Measurements from ENCODE around the gene MYH9. TPM values are rescaled to one million over a fixed set of nuclear protein-coding genes. Genes with fewer than 3 reads are reported as not detected.

Gene MYH9
- total RNA-seq, 2 experiments from 2014 or later = 616 to 642 TPM

DNA sequence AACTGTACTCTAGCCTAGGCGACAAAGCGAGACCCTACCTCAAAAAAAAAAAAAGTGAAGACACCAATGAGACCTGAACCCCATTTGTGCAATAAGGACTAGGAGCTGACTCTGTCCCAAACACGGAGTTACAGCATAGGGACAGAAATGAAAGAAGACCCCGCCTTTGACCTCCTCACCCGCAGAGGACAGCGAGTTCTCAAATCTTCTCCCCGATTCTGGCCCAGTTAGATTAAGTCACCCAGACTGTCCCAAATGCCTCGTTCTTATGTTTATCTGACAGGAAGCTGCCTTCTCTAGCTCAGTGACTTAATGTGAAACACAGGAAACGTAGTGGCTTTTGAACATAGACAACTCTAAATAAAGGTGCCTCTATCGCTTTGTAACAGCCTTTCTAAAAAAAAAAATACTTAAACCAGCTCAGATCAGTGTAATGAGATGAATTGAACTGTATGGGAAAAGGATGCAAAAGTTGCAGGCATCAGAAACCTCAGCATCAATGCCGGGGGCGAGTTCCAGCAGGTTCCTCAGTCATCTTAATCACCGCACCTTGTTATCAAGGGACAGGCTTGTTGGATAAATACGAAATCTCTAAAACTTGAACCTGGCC lies 10.6 kb downstream of the MYH9 start:
- POLR2A ChIA-PET = interaction anchor here (0.6 to 2.8 kb wide), 10 partner anchors 9 to 77 kb away, joined by 3 to 20 read pairs (median 5); partner anchors contain the start of gene MYH9

DNA sequence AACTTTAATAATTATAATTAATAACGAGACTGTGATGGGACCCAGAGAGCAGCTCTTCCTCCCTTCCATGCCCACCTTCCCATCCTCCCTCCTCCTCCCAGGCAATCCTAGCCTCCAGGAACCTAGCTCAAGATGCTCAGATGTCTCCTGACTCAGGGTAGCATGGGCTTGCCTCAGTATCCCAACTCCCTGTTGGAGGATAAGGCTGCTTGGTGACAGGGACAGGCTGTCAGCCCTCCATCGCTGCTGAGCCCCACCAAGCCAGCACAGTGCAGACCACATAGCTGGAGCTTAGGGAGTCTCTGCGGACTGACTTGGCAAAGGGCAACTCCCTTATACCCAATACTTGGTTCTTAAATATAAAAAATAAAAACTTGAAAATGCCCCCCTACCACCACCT lies 11.5 kb downstream of the MYH9 start:
- ChIA-PET CTCF (interaction anchor here (0.9 to 5.9 kb wide), 6 partner anchors 9 to 93 kb away, joined by 3 to 23 read pairs (median 9); no protein-coding TSS in a partner anchor), POLR2A (interaction anchor here (0.6 to 2.8 kb wide), 5 partner anchors 8 to 50 kb away, joined by 3 to 13 read pairs (median 4); no protein-coding TSS in a partner anchor)

More for the DNA sequence above, 10.6 kb downstream of the MYH9 start:
- CTCF ChIA-PET = interaction anchor here (0.7 to 5.9 kb wide), 9 partner anchors 8 to 92 kb away, joined by 3 to 23 read pairs (median 4); no protein-coding TSS in a partner anchor

DNA sequence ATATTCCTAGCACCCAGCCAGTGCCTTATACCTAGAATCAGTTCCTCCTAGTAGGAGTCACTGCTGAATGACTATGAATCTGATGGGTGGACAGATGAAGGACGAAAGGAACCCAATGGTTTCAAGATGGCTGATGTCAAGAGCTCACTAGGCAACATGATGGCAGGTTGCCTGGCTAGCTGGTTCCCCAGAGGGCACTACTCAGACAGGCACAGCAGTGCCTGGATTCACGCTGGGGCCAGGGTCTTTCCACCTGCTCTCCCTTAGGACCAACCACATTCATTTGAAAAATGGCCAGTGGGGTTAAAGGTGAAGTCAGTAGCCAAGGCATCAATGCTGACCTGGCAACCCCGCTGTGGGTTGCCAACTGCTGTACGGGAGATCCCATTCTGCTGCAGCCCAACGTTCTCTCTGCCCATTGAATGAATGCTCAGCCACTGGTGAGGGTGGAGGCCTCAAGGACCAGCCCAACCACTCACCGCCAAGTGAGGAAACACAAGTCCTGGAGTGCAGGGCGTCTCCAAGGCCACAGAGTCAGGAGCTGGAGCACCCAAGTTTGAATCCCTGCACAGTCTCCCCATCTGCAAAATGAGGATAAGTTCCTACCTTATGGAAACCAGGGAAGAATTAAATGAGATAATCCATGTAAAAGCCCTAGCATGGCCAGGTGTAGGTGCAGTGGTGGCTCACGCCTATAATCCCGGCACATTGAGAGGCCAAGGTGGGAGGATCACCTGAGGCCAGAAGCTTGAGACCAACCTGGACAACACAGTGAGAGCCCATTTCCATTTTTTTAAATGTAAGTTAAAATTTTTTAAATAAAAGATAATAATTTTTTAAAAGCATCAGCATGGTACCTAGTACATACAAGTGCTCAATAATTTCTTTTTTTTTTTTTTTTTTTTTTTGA lies 12.4 kb downstream of the MYH9 start:
- CTCF ChIA-PET = interaction anchor here (0.7 to 5.9 kb wide), 8 partner anchors 10 to 94 kb away, joined by 3 to 23 read pairs (median 4); no protein-coding TSS in a partner anchor
- POLR2A ChIA-PET = interaction anchor here (0.6 to 2.8 kb wide), 4 partner anchors 9 to 40 kb away, joined by 3 to 13 read pairs (median 4); no protein-coding TSS in a partner anchor

DNA sequence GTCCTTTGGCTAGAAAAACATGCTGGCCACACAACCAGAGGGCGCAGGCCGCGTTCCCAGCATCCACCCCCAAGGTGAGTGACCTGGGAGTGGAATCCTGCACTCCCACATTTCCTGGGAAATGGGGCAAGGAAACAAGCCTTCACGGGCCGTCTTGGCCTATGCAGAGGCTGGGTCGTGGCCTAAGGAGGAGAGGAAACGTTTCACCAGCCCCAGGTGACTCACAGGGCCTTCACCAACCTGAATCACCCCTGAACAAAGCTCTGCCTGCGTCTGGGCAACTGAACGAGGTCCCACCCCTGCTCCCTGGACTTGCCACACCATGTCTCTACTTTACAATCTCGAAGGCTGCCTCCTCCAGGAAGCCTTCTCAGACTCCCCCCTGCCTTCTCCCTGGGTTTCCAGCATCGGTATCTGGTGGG lies 13.2 kb downstream of the MYH9 start:
- CTCF ChIA-PET = interaction anchor here (1.4 to 5.9 kb wide), 4 partner anchors 9 to 95 kb away, joined by 3 to 23 read pairs (median 11); no protein-coding TSS in a partner anchor
- POLR2A ChIA-PET = interaction anchor here (1.5 kb wide), 1 partner anchor 10 kb away, joined by 3 read pairs; no protein-coding TSS in a partner anchor

DNA sequence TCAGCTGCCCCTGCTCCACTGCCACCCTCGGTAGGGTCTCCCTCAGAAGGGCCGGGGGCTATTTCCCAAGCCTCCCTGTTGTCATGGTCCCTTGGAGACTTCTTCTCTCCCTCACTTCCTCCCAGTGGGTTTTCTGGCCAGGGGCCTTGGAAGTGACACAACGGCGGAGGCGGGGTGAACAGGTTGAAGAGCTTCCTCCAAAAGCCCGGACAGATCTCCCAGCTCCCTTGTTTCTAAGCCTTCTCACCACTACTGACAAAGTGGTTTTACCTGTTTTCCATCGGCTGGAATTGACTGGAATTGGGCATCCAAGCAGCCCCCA lies 14.5 kb downstream of the MYH9 start:
- ChIA-PET CTCF (interaction anchor here (0.5 to 1.3 kb wide), 5 partner anchors 10 to 127 kb away, joined by 3 to 5 read pairs (median 3); no protein-coding TSS in a partner anchor), POLR2A (interaction anchor here (1.2 kb wide), 1 partner anchor 8 kb away, joined by 5 read pairs; no protein-coding TSS in a partner anchor)

DNA sequence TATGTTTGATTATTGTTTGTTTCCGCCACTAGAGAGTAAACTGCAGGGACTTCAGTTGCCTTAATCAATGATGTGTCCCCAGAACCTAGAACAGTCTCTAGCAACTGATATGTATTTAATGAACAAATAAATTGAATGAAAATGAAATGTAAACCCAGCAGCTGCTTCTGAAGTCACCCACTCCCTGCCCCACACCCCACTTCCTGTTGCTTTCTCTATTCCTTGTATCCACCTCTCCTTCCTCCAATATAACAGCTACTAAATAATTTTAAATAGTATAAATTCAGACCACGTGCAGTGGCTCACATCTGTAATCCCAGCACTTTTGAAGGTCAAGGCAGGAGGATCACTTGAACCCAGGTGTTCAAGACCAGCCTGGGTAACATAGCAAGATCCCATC lies 15.8 kb downstream of the MYH9 start:
- ChIA-PET CTCF (interaction anchor here (0.7 to 1.2 kb wide), 3 partner anchors 25 to 33 kb away, joined by 3 to 5 read pairs (median 3); no protein-coding TSS in a partner anchor), POLR2A (interaction anchor here (0.6 to 1.1 kb wide), 3 partner anchors 15 to 80 kb away, joined by 3 to 9 read pairs (median 5); partner anchors contain the start of gene MYH9)

DNA sequence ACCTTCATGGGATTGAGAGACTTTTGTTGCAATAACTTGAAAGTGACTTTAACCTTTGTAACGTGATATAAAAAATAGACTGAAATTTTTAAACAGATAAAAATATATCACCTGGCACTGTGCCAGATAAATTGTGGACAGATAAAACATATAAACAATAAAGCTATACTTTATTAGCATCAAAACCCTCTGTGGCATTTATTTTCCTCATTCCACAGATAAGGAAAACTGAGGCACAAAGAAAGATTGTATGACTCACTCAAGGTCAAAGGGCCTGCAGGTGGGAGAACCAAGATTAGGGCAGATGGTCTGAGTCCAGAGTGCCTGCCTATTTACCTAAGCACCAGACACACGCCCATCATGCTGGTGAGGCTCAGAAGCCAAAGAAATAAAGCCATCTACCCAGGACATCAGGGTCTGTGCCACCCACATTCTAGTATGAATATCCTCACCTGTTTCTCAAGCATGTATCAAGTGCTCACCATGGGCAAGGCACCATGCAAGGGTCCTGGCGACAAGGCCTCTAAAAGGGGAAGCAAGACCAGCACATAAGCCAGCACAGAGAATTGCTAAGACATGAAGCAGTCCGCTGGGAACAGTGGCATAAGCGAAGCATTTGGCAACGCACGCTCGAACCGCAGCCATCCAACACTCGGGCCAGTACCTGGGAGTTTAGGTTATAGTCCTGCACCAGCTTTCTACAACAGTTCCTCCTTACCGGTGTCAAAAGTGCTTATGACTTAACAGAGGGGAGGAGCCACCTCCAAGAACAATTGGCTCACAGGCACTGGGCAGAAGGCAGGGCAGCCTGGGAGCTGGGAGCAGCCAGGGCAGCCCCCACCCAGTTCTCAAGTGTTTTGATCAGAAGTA lies 17.6 kb downstream of the MYH9 start:
- ChIA-PET POLR2A (interaction anchor here (0.8 to 1.7 kb wide), 4 partner anchors 9 to 42 kb away, joined by 4 to 6 read pairs (median 5); no protein-coding TSS in a partner anchor), CTCF (interaction anchor here (0.7 to 1.9 kb wide), 7 partner anchors 8 to 69 kb away, joined by 3 to 6 read pairs (median 3); partner anchors contain the start of gene MYH9)

DNA sequence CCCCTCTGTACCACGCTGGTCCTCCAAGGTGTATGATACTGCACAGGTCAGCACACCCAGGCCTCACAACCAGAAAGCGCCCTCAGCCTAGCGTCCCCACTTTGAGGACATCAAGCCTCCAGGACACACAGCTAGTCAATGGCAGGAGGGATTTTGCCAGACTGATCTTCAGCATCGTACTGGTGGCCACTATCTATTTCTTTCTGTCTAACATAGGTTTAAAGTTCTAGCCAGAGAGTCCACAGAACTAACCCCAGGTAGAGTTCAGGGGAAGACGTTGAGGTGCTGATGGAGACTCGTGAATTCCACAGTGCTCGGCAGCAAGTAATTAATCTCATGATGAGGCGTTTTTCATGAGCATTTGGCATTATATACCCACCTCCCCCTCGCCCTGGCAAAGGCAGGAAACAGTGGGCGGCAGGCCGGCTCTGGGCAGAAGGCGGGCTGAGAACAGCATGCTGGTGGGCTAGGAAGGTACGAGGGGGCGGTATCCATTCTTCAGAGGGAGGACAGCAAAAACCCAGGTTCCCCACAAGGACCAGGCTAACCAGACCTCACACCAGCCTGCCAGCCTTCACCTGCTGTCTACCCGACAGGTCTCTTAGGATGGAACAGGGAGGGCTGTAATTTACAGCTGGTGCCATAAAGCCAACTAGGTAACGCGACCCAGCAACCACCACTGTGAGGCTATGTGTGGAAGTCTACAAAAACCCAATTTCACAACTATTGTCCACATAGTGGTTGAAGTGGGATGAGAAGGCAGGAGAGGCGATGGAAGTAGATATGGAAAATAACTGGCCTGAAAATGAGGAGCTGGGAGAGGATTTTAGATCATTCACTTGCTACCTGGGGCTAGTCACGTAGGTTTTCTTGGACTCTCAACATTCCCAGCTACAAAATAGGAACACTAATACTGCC lies 18.5 kb downstream of the MYH9 start:
- ChIA-PET POLR2A (interaction anchor here (0.5 to 1.7 kb wide), 5 partner anchors 10 to 56 kb away, joined by 4 to 6 read pairs (median 5); no protein-coding TSS in a partner anchor), CTCF (interaction anchor here (0.7 to 1.9 kb wide), 6 partner anchors 9 to 28 kb away, joined by 3 to 6 read pairs (median 4); partner anchors contain the start of gene MYH9)

DNA sequence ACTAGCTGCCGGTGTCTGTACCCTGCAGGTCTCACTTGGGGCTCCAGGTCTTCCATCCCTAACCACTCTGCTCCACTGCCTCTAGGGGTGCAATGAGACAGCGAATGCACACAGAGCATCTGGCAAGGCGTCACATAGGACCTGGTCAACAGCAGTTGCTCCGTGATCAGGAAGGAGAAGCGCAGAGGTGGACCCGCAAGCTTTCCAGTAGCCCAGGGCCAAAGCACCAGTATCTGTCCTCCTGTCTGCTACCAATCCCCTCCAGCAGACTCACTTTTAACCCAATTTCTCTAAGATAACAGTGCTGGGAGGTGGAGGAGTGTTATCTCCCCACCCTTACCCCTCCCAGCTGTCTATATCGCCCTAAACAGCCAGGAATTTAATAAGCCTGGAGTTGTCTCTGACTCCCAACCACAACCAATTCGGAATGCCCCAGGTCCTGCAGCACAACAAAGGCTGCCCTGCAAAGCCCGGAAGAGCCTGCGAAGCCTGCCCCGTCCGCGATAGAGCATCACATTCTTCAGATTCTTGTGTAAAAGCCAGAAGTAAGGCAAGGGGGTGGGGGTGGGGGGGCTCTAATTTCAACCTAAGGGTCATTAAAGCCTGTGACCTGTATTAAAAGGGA lies 19.3 kb downstream of the MYH9 start:
- ChIA-PET POLR2A (interaction anchor here (0.8 kb wide), 1 partner anchor 9 kb away, joined by 3 read pairs; no protein-coding TSS in a partner anchor), CTCF (interaction anchor here (1.2 to 2.3 kb wide), 5 partner anchors 9 to 36 kb away, joined by 3 to 9 read pairs (median 6); no protein-coding TSS in a partner anchor)

DNA sequence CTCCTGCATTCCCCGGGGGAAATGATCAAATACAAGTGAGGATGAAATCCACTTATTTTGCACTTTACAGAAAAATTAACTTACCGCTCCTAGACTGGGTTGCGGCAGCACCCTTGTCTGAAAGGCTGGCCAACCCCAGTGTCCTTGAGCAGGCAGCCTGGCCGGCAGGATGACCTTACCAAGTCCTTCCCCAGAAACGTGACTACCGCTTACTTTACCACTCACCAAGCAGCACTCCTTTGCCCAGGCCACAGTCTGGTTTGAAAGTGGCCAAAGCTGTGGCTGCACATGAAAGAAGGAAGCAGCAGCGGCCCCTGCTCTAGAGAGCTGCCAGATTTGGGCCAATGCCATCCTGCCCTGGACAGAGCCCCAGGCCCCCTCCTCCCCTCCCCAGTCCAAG lies 20.3 kb downstream of the MYH9 start:
- ChIA-PET POLR2A (interaction anchor here (0.8 to 1.1 kb wide), 2 partner anchors 8 to 10 kb away, joined by 3 to 4 read pairs; no protein-coding TSS in a partner anchor), CTCF (interaction anchor here (1.1 to 2.3 kb wide), 4 partner anchors 9 to 103 kb away, joined by 3 to 9 read pairs (median 5); no protein-coding TSS in a partner anchor)

DNA sequence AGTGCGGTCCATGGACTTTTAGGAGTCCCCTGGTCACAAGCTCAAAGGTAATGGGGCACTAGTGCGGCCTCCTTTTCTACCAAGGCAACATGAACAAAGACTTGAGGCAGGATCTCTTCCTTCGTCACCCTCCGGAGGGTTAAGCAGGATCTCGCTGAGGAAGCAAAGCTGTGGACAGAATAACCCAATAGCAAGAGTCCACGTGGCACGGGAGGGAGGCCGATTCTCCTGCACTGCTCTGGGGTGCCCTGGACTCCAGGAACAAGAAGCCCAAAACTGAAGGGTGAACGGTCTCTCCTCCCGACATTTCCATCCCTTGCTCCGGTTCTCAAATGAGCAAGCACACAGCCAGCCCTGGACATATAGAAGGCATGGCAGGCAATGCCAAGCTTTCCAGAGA lies 20.7 kb downstream of the MYH9 start:
- CTCF ChIA-PET = interaction anchor here (1.1 to 2.7 kb wide), 6 partner anchors 9 to 104 kb away, joined by 3 to 9 read pairs (median 6); no protein-coding TSS in a partner anchor
- POLR2A ChIA-PET = interaction anchor here (1.1 to 1.3 kb wide), 3 partner anchors 9 to 18 kb away, joined by 3 to 4 read pairs (median 4); no protein-coding TSS in a partner anchor

DNA sequence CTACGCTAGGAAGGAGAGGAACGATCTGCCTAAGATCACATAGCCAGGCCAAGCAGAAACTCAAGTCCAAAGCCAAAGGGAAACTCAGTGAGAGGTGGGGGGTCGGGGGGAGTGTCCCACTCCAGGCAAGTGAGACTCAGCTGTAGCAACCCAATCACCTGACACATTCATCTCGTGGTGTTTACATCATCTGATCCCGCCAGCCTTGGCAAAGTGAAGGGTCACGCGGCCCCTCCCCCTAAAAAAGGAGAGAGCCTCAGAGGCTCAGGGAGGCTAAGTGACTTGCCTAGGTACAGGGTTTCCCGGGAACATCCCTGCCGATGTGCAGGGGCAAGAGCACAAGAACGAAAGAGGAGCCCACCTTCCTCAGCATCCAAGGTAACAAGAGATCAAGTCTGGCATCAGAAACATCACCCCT lies 21.5 kb downstream of the MYH9 start:
- POLR2A ChIA-PET = interaction anchor here (1.1 to 1.3 kb wide), 3 partner anchors 9 to 17 kb away, joined by 3 to 4 read pairs (median 4); no protein-coding TSS in a partner anchor
- CTCF ChIA-PET = interaction anchor here (1.1 to 2.7 kb wide), 6 partner anchors 8 to 104 kb away, joined by 3 to 13 read pairs (median 8); no protein-coding TSS in a partner anchor

DNA sequence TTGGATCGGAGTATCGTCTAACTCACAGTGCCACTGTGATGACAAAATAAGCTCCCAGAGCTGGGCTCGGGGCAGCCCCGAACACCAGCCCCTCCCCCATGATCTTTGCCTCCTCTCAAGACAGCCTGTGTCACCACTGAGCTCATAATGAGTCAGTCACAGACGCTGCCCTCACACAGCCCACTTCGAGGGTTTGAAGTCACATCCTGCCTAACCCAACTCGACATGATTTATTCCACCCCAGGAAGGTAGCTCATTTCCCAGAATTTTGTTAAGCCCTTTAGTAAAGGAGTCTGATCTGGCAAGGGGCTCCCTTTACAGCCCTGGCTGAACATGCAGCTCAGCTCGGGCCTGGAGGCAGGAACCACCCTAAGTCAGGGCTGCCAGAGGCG lies 22.8 kb downstream of the MYH9 start:
- POLR2A ChIA-PET = interaction anchor here (0.5 to 3.8 kb wide), 14 partner anchors 8 to 165 kb away, joined by 3 to 35 read pairs (median 4); partner anchors contain the start of gene MYH9
- CTCF ChIA-PET = interaction anchor here (0.9 to 2.8 kb wide), 12 partner anchors 9 to 64 kb away, joined by 3 to 15 read pairs (median 6); no protein-coding TSS in a partner anchor

DNA sequence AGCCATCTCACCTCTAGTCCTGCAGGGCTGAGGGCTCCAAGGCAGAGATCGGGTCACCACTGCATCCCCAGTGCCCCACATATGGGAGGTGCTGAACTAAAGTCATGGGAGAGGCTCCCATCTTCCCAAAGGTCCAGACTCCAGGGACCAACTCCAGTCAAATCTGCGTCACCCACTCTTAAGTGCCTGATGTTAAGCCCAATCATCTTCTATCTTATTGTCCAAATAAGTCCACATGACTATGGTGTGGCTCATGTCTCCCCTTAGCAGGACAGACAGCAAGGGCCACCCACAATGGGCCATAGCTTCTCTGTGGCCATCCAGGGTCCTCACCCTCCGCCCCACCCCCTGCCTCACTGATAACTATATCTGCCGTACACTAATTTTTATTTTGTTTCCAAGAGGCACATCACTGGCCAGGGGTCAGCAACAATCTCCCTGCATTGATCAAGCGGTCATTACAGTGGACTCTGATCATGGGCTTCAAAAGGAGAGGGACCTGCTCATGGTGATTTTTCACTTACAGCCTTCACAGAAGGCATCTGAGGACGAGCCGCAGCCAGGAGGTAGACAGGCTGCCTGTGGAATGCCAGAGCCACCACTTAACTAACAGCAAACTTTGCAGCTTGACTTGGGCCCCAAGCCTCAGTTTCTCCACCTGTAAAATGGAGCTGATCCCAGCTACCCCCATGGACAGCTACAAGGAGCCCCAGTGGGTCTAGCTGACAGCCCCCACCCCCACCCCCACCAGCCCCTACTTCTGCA lies 23.3 kb downstream of the MYH9 start:
- ChIA-PET CTCF (interaction anchor here (0.9 to 2.8 kb wide), 12 partner anchors 8 to 63 kb away, joined by 3 to 15 read pairs (median 6); no protein-coding TSS in a partner anchor), POLR2A (interaction anchor here (0.5 to 3.8 kb wide), 14 partner anchors 9 to 123 kb away, joined by 3 to 35 read pairs (median 4); partner anchors contain the start of gene MYH9)
